Heart right ventricle (tissue), 16 donors: Measurements from ENCODE around the gene MYRF. TPM values are rescaled to one million over a fixed set of nuclear protein-coding genes. Genes with fewer than 3 reads are reported as not detected.
A peak's percentile ranks its signal among the peaks of the same experiment; 100 is the strongest.

Source experiments
- ATAC-seq, 8 donors: fragments of 200-7000 bp; cut with Tn5 transposase; one replicate each; pipeline ENCODE4 v1.9.1; 2020; ENCODE audit warnings: mild to moderate bottlenecking in 8 of 8, moderate library complexity in 8 of 8, moderate number of reproducible peaks in 1 of 8
- DNase-seq, 2 donors: peaks; one replicate each; pipeline ENCODE4 v3.0.0-alpha.2; 2020
- H3K27ac ChIP-seq, 10 donors: fragments of 200-600 bp; sonication (generic) in 2 of 10; one replicate each; pipeline versions ENCODE4 v1.5.0 to v1.8.0; 2020 to 2022; ENCODE audit warnings: mild to moderate bottlenecking in 3 of 10
- H3K27me3 ChIP-seq, 7 donors: fragments of 200-600 bp; one replicate each; pipeline ENCODE4 v1.8.0; 2021 to 2022; ENCODE audit warnings: mild to moderate bottlenecking in 2 of 7
- H3K36me3 ChIP-seq, 9 donors: fragments of 200-600 bp; sonication (generic) in 1 of 9; one replicate each; pipeline versions ENCODE4 v1.5.0 to v1.8.0; 2020 to 2022; ENCODE audit warnings: mild to moderate bottlenecking in 2 of 9
- H3K4me1 ChIP-seq, 9 donors: fragments of 200-600 bp; sonication (generic) in 1 of 9; one replicate each; pipeline versions ENCODE4 v1.5.0 to v1.8.0; 2020 to 2022; ENCODE audit warnings: mild to moderate bottlenecking in 4 of 9
- H3K4me3 ChIP-seq, 10 donors: fragments of 200-600 bp; sonication (generic) in 2 of 10; one replicate each; pipeline versions ENCODE4 v1.5.0 to v1.8.0; 2020 to 2022; ENCODE audit warnings: mild to moderate bottlenecking in 7 of 10, moderate library complexity in 2 of 10
- H3K9me3 ChIP-seq, 11 donors: fragments of 200-600 bp in 10 of 11; sonication (generic) in 2 of 11; one replicate each; pipeline versions ENCODE4 v1.5.0 to v1.8.0; 2013 to 2022; ENCODE audit warnings: mild to moderate bottlenecking in 2 of 11, control low read depth in 1 of 11, moderate library complexity in 1 of 11
- CTCF ChIP-seq, 9 donors: fragments of 200-600 bp; sonication (generic) in 2 of 9; IDR thresholded peaks; one replicate each; pipeline versions ENCODE4 v1.5.0 to v1.8.0; 2021 to 2022; ENCODE audit warnings: antibody characterized with exemption in 9 of 9, mild to moderate bottlenecking in 5 of 9, moderate library complexity in 1 of 9
- WGBS, 2 donors: extraction: QIAGEN DNeasy Blood & Tissue Kit; methylation state at CpG; one replicate each; pipeline ENCODE4 v1.1.7; 2013; ENCODE audit warnings: inconsistent platforms in 1 of 2; 5-methylcytosine and 5-hydroxymethylcytosine counted together
- intact Hi-C, 10 donors: fragments of 100-400 bp; cut with DNase I; formaldehyde crosslinking; loops; one replicate each; pipeline versions ENCODE4 v1.11.1 to v1.14.2; 2022
- polyA plus RNA-seq, 2 donors: library from polyadenylated mRNA; stranded (reverse); fragments of 200-250 nt; gene quantifications; one replicate each; pipeline ENCODE4 v1.2.3, GENCODE V29; 2013
- total RNA-seq, 10 donors: library from RNA; stranded (reverse); fragmentation: NEBNext Ultra II Directional in 3 of 10; extraction: Animal tissue kit (Norgen Biotek cat#: 25700) in 3 of 10; gene quantifications; one replicate each; pipeline versions ENCODE4 v1.2.1 to v1.2.4, GENCODE V29; 2021 to 2023
- donor health status: Arrhythmogenic right ventricular cardiomyopathy.
- donor health status: ischemic (EF 13 %, LVEDD 7.1; RV severe dilation, severe dysfunction).
- donor health status: healthy with polysubstance abuse.
- donor health status: DM: no; HTN: yes; CAD: no.
- donor health status: DM: no; HTN: no; CAD: no.
- donor health status: ischemic (EF 25% LVEDD 6.9; RV normal size, moderate dysfunction).
- donor health status: ischemic (EF 25% LVEDD 5.7; RV mildly dilated, moderate dysfunction).
- donor health status: healthy.
- donor health status: DM: yes; HTN: yes; CAD: no.
- donor health status: Ischemic cardiomyopathy.
- donor health status: ischemic (EF 35%, LVEDD 5.7; RV mildly dilated, moderate dysfunction).
- donor health status: nonischemic (EF 11% LVEDD 7.7; RV severe dilation, severe dysfunction).
- donor health status: DM: yes; HTN: yes; CAD: no.
- donor health status: PGD.
- donor health status: ischemic (EF 29% LVEDD 5.4; RV normal size, mild dysfunction).
- donor health status: nonischemic (EF 23%, LVEDD 6.1; RV moderate dilation, normal function).

The MYRF gene
- total and polyA plus RNA-seq, 12 donors = 0.13 to 1.2 (median 0.26) TPM

- intact Hi-C loops = loop anchor here in 8 of 10 donors (2.0 to 5.0 kb wide), 3 partner anchors 35 to 255 kb away; partner anchors contain the start of gene DAGLA (in 6 of the 8)
- Histone ChIP-seq H3K36me3 (peaks cover 0 to 49% (median 11%) of the 10 kb centered on the region in 9 donors), H3K4me3 (no peak overlapping the region), H3K4me1 (peaks cover 2 to 36% (median 11%) of the 10 kb centered on the region in 9 donors), H3K9me3 (no peaks in the 10 kb centered on the region), H3K27me3 (no peaks in the 10 kb centered on the region), H3K27ac (peak overlapping the region in 5 of 10 donors; percentile 11 to 50 (median 45))
- 76 to 77% methylated on average over 8 of the region's 8 CpGs for WGBS, 2 donors
- no peak for TF ChIP-seq CTCF (IDR thresholded peaks at IDR 0.05)
- DNase-seq = no peak
- ATAC-seq = no peak
Measured at GRCh38 chr11:61731952-61732675, 20.3 kb upstream of the MYRF start.

GRCh38 chr11:61732705-61733104, 19.7 kb upstream of the MYRF start:
- no peaks in the 10 kb centered on the region for H3K9me3 ChIP-seq
- WGBS, 2 donors = 56 to 73% methylated on average over 6 of the region's 6 CpGs
- intact Hi-C loops = loop anchor here (1.0 to 5.0 kb wide), 4 partner anchors 35 to 255 kb away; partner anchors contain the start of gene DAGLA (in 10 of the 10)
- H3K4me1 ChIP-seq = peaks cover 2 to 30% (median 7%) of the 10 kb centered on the region in 9 donors
- DNase-seq (no peak), ATAC-seq (peak in 6 of 8 donors; percentile 11 to 50 (median 34))
- no peaks in the 10 kb centered on the region for H3K27me3 ChIP-seq
- H3K4me3 ChIP-seq = no peak overlapping the region
- H3K27ac ChIP-seq = peak overlapping the region in 6 of 10 donors; percentile 0 to 50 (median 30)
- peaks cover 0 to 54% (median 11%) of the 10 kb centered on the region in 9 donors for H3K36me3 ChIP-seq
- TF ChIP-seq CTCF (IDR thresholded peaks at IDR 0.05) = no peak

- DNase-seq (peak; percentile 84 to 88), ATAC-seq (peak; percentile 71 to 94 (median 88))
- WGBS, 2 donors = 25% methylated on average over 13 of the region's 13 CpGs
- H3K27ac ChIP-seq = peak overlapping the region in 5 of 10 donors; percentile 0 to 50 (median 16)
- no peaks in the 10 kb centered on the region for H3K9me3 ChIP-seq
- H3K4me3 ChIP-seq = no peak overlapping the region
- H3K27me3 ChIP-seq = no peaks in the 10 kb centered on the region
- peaks cover 0 to 55% (median 11%) of the 10 kb centered on the region in 9 donors for H3K36me3 ChIP-seq
- peak; percentile 98 to 100 (median 99) for TF ChIP-seq CTCF (IDR thresholded peaks at IDR 0.05)
- H3K4me1 ChIP-seq = peaks cover 0 to 27% (median 7%) of the 10 kb centered on the region in 9 donors
- intact Hi-C loops = loop anchor here (1.0 to 5.0 kb wide), 4 partner anchors 36 to 256 kb away; partner anchors contain the start of gene DAGLA (in 10 of the 10)
Measured at GRCh38 chr11:61733120-61733978, 19.1 kb upstream of the MYRF start.

- Histone ChIP-seq H3K9me3 (no peaks in the 10 kb centered on the region), H3K36me3 (peaks cover 0 to 53% (median 11%) of the 10 kb centered on the region in 9 donors), H3K27me3 (no peaks in the 10 kb centered on the region), H3K4me3 (no peak overlapping the region), H3K4me1 (peaks cover 0 to 22% (median 7%) of the 10 kb centered on the region in 9 donors), H3K27ac (no peak overlapping the region)
- ATAC-seq (no peak), DNase-seq (no peak)
- intact Hi-C loops = loop anchor here in 2 of 10 donors (5.0 kb wide), 2 partner anchors 37 to 257 kb away; no protein-coding TSS in a partner anchor
- no peak for TF ChIP-seq CTCF (IDR thresholded peaks at IDR 0.05)
- 88 to 92% methylated on average over 14 of the region's 14 CpGs for WGBS, 2 donors
Measured at GRCh38 chr11:61734767-61735166, 17.7 kb upstream of the MYRF start.
